Heart left ventricle (tissue), 16 donors: ENCODE data around the gene ALDH1L1. TPM values are rescaled to one million over a fixed set of nuclear protein-coding genes. Genes with fewer than 3 reads are reported as not detected.
A peak's percentile ranks its signal among the peaks of the same experiment; 100 is the strongest.

Experiments
- ATAC-seq, 4 donors: fragments of 200-7000 bp; cut with Tn5 transposase; one replicate each; pipeline ENCODE4 v1.9.1; 2020 to 2022; ENCODE audit warnings: moderate library complexity in 4 of 4, mild to moderate bottlenecking in 3 of 4, moderate number of reproducible peaks in 1 of 4
- DNase-seq, 5 donors: peaks; one replicate each; pipeline ENCODE4 v3.0.0-alpha.2; 2020
- H3K27ac ChIP-seq, 12 donors: fragments of 200-600 bp; sonication (generic) in 4 of 12; one replicate each; pipeline versions ENCODE4 v1.5.0 to v1.8.0; 2016 to 2022; ENCODE audit warnings: mild to moderate bottlenecking in 2 of 12
- H3K27me3 ChIP-seq, 9 donors: fragments of 200-600 bp; sonication (generic) in 2 of 9; one replicate each; pipeline versions ENCODE4 v1.5.1 to v1.8.0; 2016 to 2022; ENCODE audit warnings: mild to moderate bottlenecking in 3 of 9
- H3K36me3 ChIP-seq, 9 donors: fragments of 200-600 bp; sonication (generic) in 2 of 9; one replicate each; pipeline versions ENCODE4 v1.5.0 to v1.8.0; 2018 to 2022; ENCODE audit warnings: mild to moderate bottlenecking in 2 of 9
- H3K4me1 ChIP-seq, 12 donors: fragments of 200-600 bp; sonication (generic) in 4 of 12; one replicate each; pipeline versions ENCODE4 v1.5.0 to v1.8.0; 2016 to 2022; ENCODE audit warnings: mild to moderate bottlenecking in 3 of 12
- H3K4me3 ChIP-seq, 12 donors: fragments of 200-600 bp; sonication (generic) in 4 of 12; one replicate each; pipeline versions ENCODE4 v1.5.0 to v1.8.0; 2017 to 2022; ENCODE audit warnings: mild to moderate bottlenecking in 9 of 12, moderate library complexity in 4 of 12
- H3K9me3 ChIP-seq, 12 donors: fragments of 200-600 bp; sonication (generic) in 4 of 12; one replicate each; pipeline versions ENCODE4 v1.5.0 to v1.8.0; 2016 to 2022; ENCODE audit warnings: mild to moderate bottlenecking in 1 of 12
- CTCF ChIP-seq, 12 donors: fragments of 200-600 bp; sonication (generic) in 4 of 12; IDR thresholded peaks; one replicate each; pipeline versions ENCODE4 v1.5.0 to v1.8.0; 2018 to 2022; ENCODE audit warnings: antibody characterized with exemption in 12 of 12, mild to moderate bottlenecking in 5 of 12
- POLR2A ChIP-seq, 2 donors: fragments of 450-650 bp; IDR thresholded peaks; one replicate each; pipeline ENCODE4 v1.6.1; 2017; ENCODE audit warnings: antibody characterized with exemption in 2 of 2, mild to moderate bottlenecking in 2 of 2, moderate library complexity in 2 of 2
- WGBS, 4 donors: extraction: QIAGEN DNeasy Blood & Tissue Kit in 2 of 4; methylation state at CpG; one replicate each; pipeline versions ENCODE4 v1.1.5 to v1.1.7; 2013 to 2018; 5-methylcytosine and 5-hydroxymethylcytosine counted together
- intact Hi-C, 10 donors: fragments of 100-400 bp; cut with DNase I; formaldehyde crosslinking; loops; one replicate each; pipeline versions ENCODE4 v1.11.1 to v1.14.2; 2022
- long read RNA-seq, 3 donors: library from polyadenylated mRNA; unstranded; transcript quantifications; one replicate each; pipeline ENCODE4 v2.0.0, GENCODE V29; 2020 to 2021
- polyA plus RNA-seq, 2 donors: library from polyadenylated mRNA; stranded (reverse); fragments of 200-250 nt; gene quantifications; one replicate each; pipeline ENCODE4 v1.2.3, GENCODE V29; 2013
- total RNA-seq, 9 donors: library from RNA; depleted of rRNA in 2 of 9; stranded (reverse); fragments of >200 nt in 2 of 9; fragmentation: NEBNext Ultra II Directional in 3 of 9; extraction: Animal tissue kit (Norgen Biotek cat#: 25700) in 3 of 9; gene quantifications; one replicate each; pipeline versions ENCODE4 v1.1.0 to v1.2.4, GENCODE V29; 2016 to 2023
- donor health status: ischemic (EF 13 %, LVEDD 7.1; RV severe dilation, severe dysfunction).
- donor health status: healthy with polysubstance abuse.
- donor health status: DM: no; HTN: yes; CAD: no.
- donor health status: DM: no; HTN: no; CAD: no.
- donor health status: ischemic (EF 25% LVEDD 6.9; RV normal size, moderate dysfunction).
- donor health status: ischemic (EF 25% LVEDD 5.7; RV mildly dilated, moderate dysfunction).
- donor health status: healthy.
- donor health status: DM: yes; HTN: yes; CAD: no.
- donor health status: ischemic (EF 35%, LVEDD 5.7; RV mildly dilated, moderate dysfunction).
- donor health status: nonischemic (EF 11% LVEDD 7.7; RV severe dilation, severe dysfunction).
- donor health status: DM: yes; HTN: yes; CAD: no.
- donor health status: PGD.
- donor health status: ischemic (EF 29% LVEDD 5.4; RV normal size, mild dysfunction).
- donor health status: nonischemic (EF 23%, LVEDD 6.1; RV moderate dilation, normal function).

ALDH1L1 gene
- 10 to 100 TPM; 26.9 to 74.1 (median 29.4) TPM for total RNA-seq
- 10 to 100 TPM; 13.4 to 27.2 TPM for polyA plus RNA-seq
- long read RNA-seq, donor 1, transcript ALDH1L1-203 (23 exons, 3,277 nt), result major isoform, 62 of 127 reads
- long read RNA-seq, donor 1, partial matches to known transcripts, result 36 of 127 reads
- long read RNA-seq, donor 1, other reads (novel, unspliced or antisense), result 29 of 127 reads
- long read RNA-seq, donor 2, transcript ALDH1L1-203 (23 exons, 3,277 nt), result major isoform, 93 of 161 reads
- long read RNA-seq, donor 2, partial matches to known transcripts, result 34 of 161 reads
- long read RNA-seq, donor 2, other reads (novel, unspliced or antisense), result 34 of 161 reads
- long read RNA-seq, donor 3, transcript ALDH1L1-203 (23 exons, 3,277 nt), result major isoform, 40 of 61 reads
- long read RNA-seq, donor 3, partial matches to known transcripts, result 9 of 61 reads
- long read RNA-seq, donor 3, other reads (novel, unspliced or antisense), result 11 of 61 reads

- Histone ChIP-seq H3K36me3 (no peaks in the 10 kb centered on the region), H3K9me3 (peaks cover 0 to 7% (median 0%) of the 10 kb centered on the region in 12 donors), H3K4me1 (peaks cover 0 to 36% (median 3%) of the 10 kb centered on the region in 12 donors), H3K4me3 (peak within 1 kb of the TSS; percentile 58 to 87 (median 66)), H3K27ac (peak within 1 kb of the TSS; percentile 71 to 97 (median 92)), H3K27me3 (peaks cover 0 to 28% (median 0%) of the 10 kb centered on the region in 9 donors)
- intact Hi-C loops, result loop anchor here in 1 of 10 donors (2.0 kb wide), 1 partner anchor 18 kb away; no protein-coding TSS in a partner anchor
- DNase-seq (peak; percentile 71 to 93 (median 89)), ATAC-seq (peak; percentile 93 to 96 (median 94))
- 6 to 11% (median 7%) methylated on average over 27 to 54 of the region's 54 CpGs for WGBS, 4 donors
- peak in 1 of 2 donors; percentile 21 for TF ChIP-seq POLR2A (IDR thresholded peaks at IDR 0.05)
- no peak for TF ChIP-seq CTCF (IDR thresholded peaks at IDR 0.05)
These were observed at the start of gene ALDH1L1 for GRCh38 chr3:126180477-126181397. ALDH1L1 (minus strand) TSS chr3:126180586; CDS start chr3:126160979, 19,607 bp downstream.

GRCh38 chr3:126226374-126226773 lies 46.0 kb upstream of the ALDH1L1 start:
- H3K27ac ChIP-seq, result no peak overlapping the region
- H3K9me3 ChIP-seq, result peaks cover 0 to 16% (median 2%) of the 10 kb centered on the region in 12 donors
- no peaks in the 10 kb centered on the region for H3K27me3 ChIP-seq
- no peak overlapping the region for H3K4me3 ChIP-seq
- no peaks in the 10 kb centered on the region for H3K4me1 ChIP-seq
- ATAC-seq, result no peak
- intact Hi-C loops, result no loop called here
- H3K36me3 ChIP-seq, result no peaks in the 10 kb centered on the region
- DNase-seq, result no peak
- WGBS, 4 donors, result 0 to 86% (median 79%) methylated on average over 1 of the region's 1 CpG
- TF ChIP-seq POLR2A (IDR thresholded peaks at IDR 0.05), result no peak
- TF ChIP-seq CTCF (IDR thresholded peaks at IDR 0.05), result no peak

GRCh38 chr3:126216416-126216815 lies 36.0 kb upstream of the ALDH1L1 start:
- peaks cover 0 to 36% (median 5%) of the 10 kb centered on the region in 9 donors for H3K27me3 ChIP-seq
- H3K4me1 ChIP-seq, result peaks cover 0 to 19% (median 12%) of the 10 kb centered on the region in 12 donors
- 21 to 62% (median 35%) methylated on average over 1 of the region's 1 CpG for WGBS, 4 donors
- no peak overlapping the region for H3K4me3 ChIP-seq
- no peak for ATAC-seq
- no peaks in the 10 kb centered on the region for H3K9me3 ChIP-seq
- intact Hi-C loops, result loop anchor here in 1 of 10 donors (10.0 kb wide), 1 partner anchor 82 kb away; no protein-coding TSS in a partner anchor
- H3K36me3 ChIP-seq, result no peaks in the 10 kb centered on the region
- no peak for DNase-seq
- no peak for TF ChIP-seq CTCF (IDR thresholded peaks at IDR 0.05)
- no peak for TF ChIP-seq POLR2A (IDR thresholded peaks at IDR 0.05)
- H3K27ac ChIP-seq, result no peak overlapping the region
